ENCODE results near the gene BHLHE41.

DNA sequence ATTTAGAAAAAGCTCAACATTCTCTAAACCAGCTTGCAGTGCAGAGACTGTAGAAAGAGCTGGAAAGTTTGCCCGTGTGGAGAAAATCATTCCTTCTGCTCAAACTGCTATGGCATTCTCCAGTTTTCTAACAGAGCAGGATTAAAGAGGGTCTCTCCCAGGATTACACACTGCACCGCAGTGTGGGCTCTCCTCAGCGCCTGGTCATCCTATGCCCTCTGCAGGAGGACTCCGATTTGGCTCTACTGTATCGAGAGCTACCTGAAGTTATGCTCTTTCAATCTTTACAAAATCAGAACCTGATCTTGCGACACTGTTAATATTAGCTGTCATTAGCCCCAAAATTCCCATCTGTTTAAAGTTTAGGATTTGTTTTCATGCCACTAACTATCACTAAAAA is 33.0 kb downstream of the BHLHE41 start:
- TF ChIP-seq, protein P1, sequence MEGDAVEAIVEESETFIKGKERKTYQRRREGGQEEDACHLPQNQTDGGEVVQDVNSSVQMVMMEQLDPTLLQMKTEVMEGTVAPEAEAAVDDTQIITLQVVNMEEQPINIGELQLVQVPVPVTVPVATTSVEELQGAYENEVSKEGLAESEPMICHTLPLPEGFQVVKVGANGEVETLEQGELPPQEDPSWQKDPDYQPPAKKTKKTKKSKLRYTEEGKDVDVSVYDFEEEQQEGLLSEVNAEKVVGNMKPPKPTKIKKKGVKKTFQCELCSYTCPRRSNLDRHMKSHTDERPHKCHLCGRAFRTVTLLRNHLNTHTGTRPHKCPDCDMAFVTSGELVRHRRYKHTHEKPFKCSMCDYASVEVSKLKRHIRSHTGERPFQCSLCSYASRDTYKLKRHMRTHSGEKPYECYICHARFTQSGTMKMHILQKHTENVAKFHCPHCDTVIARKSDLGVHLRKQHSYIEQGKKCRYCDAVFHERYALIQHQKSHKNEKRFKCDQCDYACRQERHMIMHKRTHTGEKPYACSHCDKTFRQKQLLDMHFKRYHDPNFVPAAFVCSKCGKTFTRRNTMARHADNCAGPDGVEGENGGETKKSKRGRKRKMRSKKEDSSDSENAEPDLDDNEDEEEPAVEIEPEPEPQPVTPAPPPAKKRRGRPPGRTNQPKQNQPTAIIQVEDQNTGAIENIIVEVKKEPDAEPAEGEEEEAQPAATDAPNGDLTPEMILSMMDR (IDR thresholded peaks at IDR 0.05; ENCODE audit: borderline replicate concordance, extremely low read depth, low read length, poor library complexity, severe bottlenecking) = no peak
- no peak for TF ChIP-seq EZH2 (IDR thresholded peaks at IDR 0.05; ENCODE audit: borderline replicate concordance, low read depth, low read length, severe bottlenecking)
